Sigmoid colon (tissue), 7 donors: ENCODE measurements around the gene SRSF5. TPM values are rescaled to one million over a fixed set of nuclear protein-coding genes. Genes with fewer than 3 reads are reported as not detected.

Source experiments
- DNase-seq: peaks from one replicate; pipeline ENCODE4 v3.0.0-alpha.2; 2019
- H3K27ac ChIP-seq, 4 donors: fragments of 200-600 bp; sonication (generic); one replicate each; pipeline ENCODE4 v1.5.1; 2016 to 2019; ENCODE audit warnings: mild to moderate bottlenecking in 1 of 4
- H3K27me3 ChIP-seq, 3 donors: fragments of 200-600 bp; sonication (generic); one replicate each; pipeline ENCODE4 v1.5.1; 2019; ENCODE audit warnings: mild to moderate bottlenecking in 1 of 3
- H3K36me3 ChIP-seq, 4 donors: fragments of 200-600 bp; sonication (generic); one replicate each; pipeline ENCODE4 v1.5.1; 2016 to 2019
- H3K4me1 ChIP-seq, 4 donors: fragments of 200-600 bp; sonication (generic); one replicate each; pipeline ENCODE4 v1.5.1; 2017 to 2019
- H3K4me3 ChIP-seq, 4 donors: fragments of 200-600 bp; sonication (generic); one replicate each; pipeline ENCODE4 v1.5.1; 2017 to 2019; ENCODE audit warnings: mild to moderate bottlenecking in 2 of 4, moderate library complexity in 1 of 4
- H3K9me3 ChIP-seq, 4 donors: fragments of 200-600 bp in 3 of 4; sonication (generic) in 3 of 4; one replicate each; pipeline versions ENCODE4 v1.5.1 to v1.6.1; 2013 to 2019
- EP300 ChIP-seq, 4 donors: sonication (generic); formaldehyde crosslinking; IDR thresholded peaks; one replicate each; pipeline ENCODE4 v1.6.1; 2017; ENCODE audit warnings: antibody characterized with exemption in 4 of 4
- POLR2A ChIP-seq, 2 donors: fragments of 450-650 bp; IDR thresholded peaks; one replicate each; pipeline ENCODE4 v1.6.1; 2016; ENCODE audit warnings: antibody characterized with exemption in 2 of 2, mild to moderate bottlenecking in 2 of 2, moderate library complexity in 2 of 2
- POLR2AphosphoS5 ChIP-seq, 4 donors: sonication (generic); formaldehyde crosslinking; IDR thresholded peaks; one replicate each; pipeline ENCODE4 v1.6.1; 2017; ENCODE audit warnings: antibody characterized with exemption in 4 of 4
- WGBS, 2 donors: extraction: QIAGEN DNeasy Blood & Tissue Kit; methylation state at CpG; one replicate each; pipeline ENCODE4 v1.1.7; 2013; 5-methylcytosine and 5-hydroxymethylcytosine counted together
- intact Hi-C: fragments of 100-400 bp; cut with DNase I; formaldehyde crosslinking; loops from one replicate; pipeline ENCODE4 v1.15.1; 2023
- polyA plus RNA-seq, 3 donors: library from polyadenylated mRNA; stranded (reverse); fragments of 200-250 nt; gene quantifications; one replicate each; pipeline ENCODE4 v1.2.3, GENCODE V29; 2013
- small RNA-seq, 3 donors: library from RNA; depleted of rRNA; stranded (forward); fragments of <200 nt; gene quantifications; one replicate each; pipeline ENCODE3, GENCODE V24; 2016
- total RNA-seq, 4 donors: library from RNA; depleted of rRNA; stranded (reverse); fragments of >200 nt; gene quantifications; one replicate each; pipeline ENCODE4 v1.1.0, GENCODE V29; 2016
- TF ChIP-seq, protein P1 (sequence below), 4 experiments: fragments of 450-650 bp in 3 of 4; fragments of 200-600 bp in 1 of 4; IDR thresholded peaks; one replicate each; pipeline ENCODE4 v1.5.1; 2016 to 2019; ENCODE audit warnings: antibody characterized with exemption in 4 of 4, mild to moderate bottlenecking in 3 of 4, moderate library complexity in 2 of 4
- donor health status: healthy with polysubstance abuse.
- donor health status: Bipolar disorder and iron deficiency.
- donor health status: healthy.

Gene SRSF5
- total and polyA plus RNA-seq, 7 donors: 211 to 366 (median 288) TPM

- Histone ChIP-seq H3K4me1 (peaks cover 0 to 4% (median 1%) of the 10 kb centered on the region in 4 donors), H3K36me3 (no peaks in the 10 kb centered on the region), H3K4me3 (no peak overlapping the region), H3K27me3 (peaks cover 0 to 22% (median 0%) of the 10 kb centered on the region in 3 donors), H3K27ac (no peak overlapping the region), H3K9me3 (no peaks in the 10 kb centered on the region)
- TF ChIP-seq, protein P1, sequence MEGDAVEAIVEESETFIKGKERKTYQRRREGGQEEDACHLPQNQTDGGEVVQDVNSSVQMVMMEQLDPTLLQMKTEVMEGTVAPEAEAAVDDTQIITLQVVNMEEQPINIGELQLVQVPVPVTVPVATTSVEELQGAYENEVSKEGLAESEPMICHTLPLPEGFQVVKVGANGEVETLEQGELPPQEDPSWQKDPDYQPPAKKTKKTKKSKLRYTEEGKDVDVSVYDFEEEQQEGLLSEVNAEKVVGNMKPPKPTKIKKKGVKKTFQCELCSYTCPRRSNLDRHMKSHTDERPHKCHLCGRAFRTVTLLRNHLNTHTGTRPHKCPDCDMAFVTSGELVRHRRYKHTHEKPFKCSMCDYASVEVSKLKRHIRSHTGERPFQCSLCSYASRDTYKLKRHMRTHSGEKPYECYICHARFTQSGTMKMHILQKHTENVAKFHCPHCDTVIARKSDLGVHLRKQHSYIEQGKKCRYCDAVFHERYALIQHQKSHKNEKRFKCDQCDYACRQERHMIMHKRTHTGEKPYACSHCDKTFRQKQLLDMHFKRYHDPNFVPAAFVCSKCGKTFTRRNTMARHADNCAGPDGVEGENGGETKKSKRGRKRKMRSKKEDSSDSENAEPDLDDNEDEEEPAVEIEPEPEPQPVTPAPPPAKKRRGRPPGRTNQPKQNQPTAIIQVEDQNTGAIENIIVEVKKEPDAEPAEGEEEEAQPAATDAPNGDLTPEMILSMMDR (IDR thresholded peaks at IDR 0.05): no peak
- TF ChIP-seq EP300 (IDR thresholded peaks at IDR 0.05) (no peak), POLR2A (IDR thresholded peaks at IDR 0.05) (no peak), POLR2AphosphoS5 (IDR thresholded peaks at IDR 0.05) (no peak)
- intact Hi-C loops: loop anchor here (5.0 to 10.0 kb wide), 3 partner anchors 498 to 998 kb away; no protein-coding TSS in a partner anchor
- WGBS, 2 donors: 82 to 92% methylated on average over 8 of the region's 8 CpGs
- no peak for DNase-seq
Measured at GRCh38 chr14:69819607-69820006, 52.7 kb downstream of the SRSF5 start.

DNA sequence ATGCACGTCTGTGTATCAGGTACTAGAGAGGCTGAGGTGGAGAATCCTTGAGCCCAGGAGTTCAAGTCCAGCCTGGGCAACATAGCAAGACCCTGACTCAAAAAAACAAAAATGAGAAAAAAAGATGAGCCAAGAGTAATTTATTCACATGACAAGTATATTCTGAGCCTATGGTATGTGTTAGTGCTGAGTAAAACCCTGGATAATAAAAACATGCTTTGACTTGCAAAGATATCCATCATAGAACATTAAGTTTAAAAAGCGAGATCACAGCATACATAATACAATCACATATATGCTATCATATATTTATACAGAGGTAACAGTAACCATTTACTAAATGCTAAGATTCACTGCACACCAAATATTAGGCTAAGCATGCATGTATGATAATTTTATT lies 54.0 kb downstream of the SRSF5 start:
- no peak for DNase-seq
- TF ChIP-seq, protein P1 (IDR thresholded peaks at IDR 0.05): no peak
- TF ChIP-seq EP300 (IDR thresholded peaks at IDR 0.05): no peak
- TF ChIP-seq POLR2AphosphoS5 (IDR thresholded peaks at IDR 0.05): no peak
- H3K27ac ChIP-seq: no peak overlapping the region
- peaks cover 0 to 22% (median 0%) of the 10 kb centered on the region in 3 donors for H3K27me3 ChIP-seq
- WGBS, 2 donors: 72 to 82% methylated on average over 2 of the region's 2 CpGs
- H3K4me3 ChIP-seq: no peak overlapping the region
- intact Hi-C loops: no loop called here
- H3K36me3 ChIP-seq: no peaks in the 10 kb centered on the region
- H3K9me3 ChIP-seq: no peaks in the 10 kb centered on the region
- H3K4me1 ChIP-seq: peaks cover 0 to 4% (median 1%) of the 10 kb centered on the region in 4 donors

Small RNA genes within 50 kb of the gene (small RNA-seq; reads per million reads assigned to genes)
- gene RF00614: 0 reads per million in 3 donors

Other genes with a start within 250 kb of the SRSF5 start
- not detected for gene CCDC177, start 192.3 kb upstream of the SRSF5 start, total RNA-seq
- gene CCDC177, start 192.3 kb upstream of the SRSF5 start, polyA plus RNA-seq: not detected
- gene SUSD6, start 155.5 kb upstream of the SRSF5 start, total RNA-seq: 10 to 100 TPM; 13.5 to 62.0 (median 18.6) TPM
- 10 to 100 TPM in 2 of 3 donors, 1 to 10 TPM in 1; 5.4 to 36.7 (median 10.4) TPM for gene SUSD6, start 155.5 kb upstream of the SRSF5 start, polyA plus RNA-seq
- gene SLC10A1, start 30.1 kb downstream of the SRSF5 start, total RNA-seq: not detected
- gene SLC10A1, start 30.1 kb downstream of the SRSF5 start, polyA plus RNA-seq: not detected
- 1 to 10 TPM in 1 of 4 donors, under 1 TPM in 2, not detected in 1; 0.27 to 1.3 (median 0.71) TPM for gene SMOC1, start 112.3 kb downstream of the SRSF5 start, total RNA-seq
- gene SMOC1, start 112.3 kb downstream of the SRSF5 start, polyA plus RNA-seq: under 1 TPM in 1 of 3 donors, not detected in 2; 0.77 TPM